ENCODE measurements around the gene ERG. TPM values are rescaled to one million over a fixed set of nuclear protein-coding genes. Genes with fewer than 3 reads are reported as not detected.
A peak's percentile ranks its signal among the peaks of the same experiment; 100 is the strongest.

ERG gene
- total and polyA plus RNA-seq, 4 donors = 3.3 to 6.0 (median 4.1) TPM

DNA sequence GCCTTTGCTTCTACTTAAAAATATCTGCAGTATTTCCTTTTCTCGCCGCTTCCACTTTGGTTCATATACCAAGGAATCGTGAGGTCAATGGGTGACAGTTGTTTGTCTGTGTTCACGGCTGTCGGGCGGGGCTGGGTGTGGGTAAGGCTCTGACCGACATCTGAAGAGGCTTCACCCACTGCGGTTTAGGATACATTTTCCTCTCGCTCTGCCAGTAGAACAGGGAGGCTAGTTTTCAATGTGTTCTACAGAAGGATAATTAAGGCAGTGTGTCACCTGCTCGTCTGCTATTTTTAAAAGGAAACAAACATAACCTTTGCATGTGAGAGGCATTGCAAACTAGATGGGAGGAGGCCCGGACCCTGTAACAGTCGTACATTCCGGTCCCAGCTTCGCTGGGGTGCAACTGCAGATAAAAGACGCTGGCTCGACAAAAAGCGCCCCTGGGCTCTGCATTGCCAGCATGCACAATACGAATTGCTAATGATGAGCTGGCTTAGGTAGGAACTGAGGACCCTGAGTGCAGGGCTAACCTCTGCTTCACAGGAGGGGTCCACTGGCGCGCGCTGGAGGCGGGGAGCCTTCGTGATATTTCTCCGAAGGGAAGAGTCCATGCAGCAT lies 8.5 kb upstream of the ERG start:
- H3K9ac ChIP-seq (ENCODE audit: low read depth in 1 of 2, low read length in 2 of 2) = no peak overlapping the region
- no peaks in the 10 kb centered on the region for H3K9me3 ChIP-seq (ENCODE audit: control insufficient read depth in 4 of 4, low read length in 3 of 4)
- no peaks in the 10 kb centered on the region for H3K36me3 ChIP-seq (ENCODE audit: control insufficient read depth in 4 of 4, insufficient read depth in 3 of 4, low read depth in 1 of 4, low read length in 3 of 4)
- TF ChIP-seq NR2F2 (IDR thresholded peaks at IDR 0.05) = peak; percentile 38
- TF ChIP-seq, protein P1, sequence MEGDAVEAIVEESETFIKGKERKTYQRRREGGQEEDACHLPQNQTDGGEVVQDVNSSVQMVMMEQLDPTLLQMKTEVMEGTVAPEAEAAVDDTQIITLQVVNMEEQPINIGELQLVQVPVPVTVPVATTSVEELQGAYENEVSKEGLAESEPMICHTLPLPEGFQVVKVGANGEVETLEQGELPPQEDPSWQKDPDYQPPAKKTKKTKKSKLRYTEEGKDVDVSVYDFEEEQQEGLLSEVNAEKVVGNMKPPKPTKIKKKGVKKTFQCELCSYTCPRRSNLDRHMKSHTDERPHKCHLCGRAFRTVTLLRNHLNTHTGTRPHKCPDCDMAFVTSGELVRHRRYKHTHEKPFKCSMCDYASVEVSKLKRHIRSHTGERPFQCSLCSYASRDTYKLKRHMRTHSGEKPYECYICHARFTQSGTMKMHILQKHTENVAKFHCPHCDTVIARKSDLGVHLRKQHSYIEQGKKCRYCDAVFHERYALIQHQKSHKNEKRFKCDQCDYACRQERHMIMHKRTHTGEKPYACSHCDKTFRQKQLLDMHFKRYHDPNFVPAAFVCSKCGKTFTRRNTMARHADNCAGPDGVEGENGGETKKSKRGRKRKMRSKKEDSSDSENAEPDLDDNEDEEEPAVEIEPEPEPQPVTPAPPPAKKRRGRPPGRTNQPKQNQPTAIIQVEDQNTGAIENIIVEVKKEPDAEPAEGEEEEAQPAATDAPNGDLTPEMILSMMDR (IDR thresholded peaks at IDR 0.05; ENCODE audit: low read depth, low read length, missing input control) = no peak
- WGBS = 42% methylated on average over 24 of the region's 24 CpGs
- peaks cover 0 to 6% (median 2%) of the 10 kb centered on the region in 4 donors for H3K27me3 ChIP-seq (ENCODE audit: control insufficient read depth in 4 of 4, insufficient read depth in 4 of 4, low read length in 3 of 4)
- no peak overlapping the region for H3K4me3 ChIP-seq (ENCODE audit: low read depth in 1 of 3, low read length in 3 of 3)
- H3K27ac ChIP-seq (ENCODE audit: low read depth in 1 of 2, low read length in 2 of 2) = no peak overlapping the region
- DNase-seq (ENCODE audit: low spot score) = no peak
- H3K4me1 ChIP-seq (ENCODE audit: control insufficient read depth in 4 of 4, insufficient read depth in 4 of 4, low read length in 3 of 4) = no peaks in the 10 kb centered on the region

DNA sequence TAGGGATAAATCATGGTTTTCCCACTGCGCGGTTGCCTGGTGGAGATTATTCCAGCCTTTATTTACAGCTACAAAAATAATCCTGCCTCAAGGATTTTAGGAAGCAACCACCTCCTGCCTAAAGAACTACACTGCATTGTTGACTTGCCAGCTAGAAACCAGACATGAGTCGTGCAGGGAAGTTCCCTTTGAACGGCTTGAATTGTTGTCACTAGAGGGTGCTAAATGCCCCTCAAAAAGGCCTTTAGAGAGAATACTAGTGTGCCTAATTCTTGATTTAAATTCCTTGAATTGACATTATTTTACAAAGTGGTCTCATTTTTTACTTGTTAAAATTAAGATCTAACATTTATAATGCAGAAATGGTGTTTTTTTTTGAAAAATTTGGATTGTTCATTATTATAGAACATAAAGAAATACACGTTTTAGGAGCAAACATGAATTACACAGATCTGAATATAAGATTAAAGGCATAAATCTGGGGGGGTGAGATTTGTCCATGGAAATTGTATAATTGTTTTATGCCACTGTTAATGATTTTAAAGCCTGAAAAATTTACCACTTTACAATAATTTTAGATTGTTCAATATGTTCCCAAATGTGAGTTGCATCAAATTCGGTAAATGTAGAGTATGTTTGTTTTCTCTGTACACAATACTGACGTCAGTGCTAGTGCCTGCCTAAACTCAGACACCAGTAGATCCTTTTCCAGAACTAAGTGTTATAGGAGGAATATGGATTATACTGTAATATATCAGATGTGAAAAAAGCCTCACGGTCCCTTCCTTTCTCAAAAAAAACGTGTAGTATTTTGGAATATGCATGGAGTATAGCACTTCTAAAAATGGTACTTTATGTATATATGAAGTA lies 7.6 kb upstream of the ERG start:
- Histone ChIP-seq H3K9me3 (ENCODE audit: control insufficient read depth in 4 of 4, low read length in 3 of 4) (no peaks in the 10 kb centered on the region), H3K4me3 (ENCODE audit: low read depth in 1 of 3, low read length in 3 of 3) (no peak overlapping the region), H3K27ac (ENCODE audit: low read depth in 1 of 2, low read length in 2 of 2) (no peak overlapping the region), H3K9ac (ENCODE audit: low read depth in 1 of 2, low read length in 2 of 2) (no peak overlapping the region), H3K27me3 (ENCODE audit: control insufficient read depth in 4 of 4, insufficient read depth in 4 of 4, low read length in 3 of 4) (peaks cover 0 to 9% (median 2%) of the 10 kb centered on the region in 4 donors), H3K4me1 (ENCODE audit: control insufficient read depth in 4 of 4, insufficient read depth in 4 of 4, low read length in 3 of 4) (no peaks in the 10 kb centered on the region), H3K36me3 (ENCODE audit: control insufficient read depth in 4 of 4, insufficient read depth in 3 of 4, low read depth in 1 of 4, low read length in 3 of 4) (no peaks in the 10 kb centered on the region)
- 30% methylated on average over 9 of the region's 9 CpGs for WGBS
- TF ChIP-seq, protein P1 (IDR thresholded peaks at IDR 0.05; ENCODE audit: low read depth, low read length, missing input control) = peak; percentile 66
- TF ChIP-seq RXRA (IDR thresholded peaks at IDR 0.05) (no peak), RAD21 (IDR thresholded peaks at IDR 0.05) (peak; percentile 89 to 92)
- DNase-seq (ENCODE audit: low spot score) = no peak

DNA sequence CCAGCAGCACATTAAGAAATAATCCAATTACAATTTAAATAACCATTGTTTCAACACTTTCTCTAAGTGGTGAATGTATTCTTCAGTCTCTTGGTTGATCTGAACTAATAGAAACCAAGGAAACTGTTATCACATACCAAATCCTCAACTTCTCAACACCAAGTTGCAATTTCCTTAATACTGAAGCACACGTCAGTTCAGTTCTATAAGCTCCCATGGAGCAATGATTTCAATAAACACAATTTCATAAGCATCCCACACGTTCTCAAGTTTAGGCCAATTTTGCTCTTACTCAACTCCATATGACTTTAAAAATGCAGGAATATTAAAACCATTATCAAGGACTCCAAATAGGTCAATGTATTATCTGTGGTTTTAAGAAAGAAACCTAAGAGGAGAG lies 5.8 kb upstream of the ERG start:
- no peaks in the 10 kb centered on the region for H3K36me3 ChIP-seq (ENCODE audit: control insufficient read depth in 4 of 4, insufficient read depth in 3 of 4, low read depth in 1 of 4, low read length in 3 of 4)
- H3K4me1 ChIP-seq (ENCODE audit: control insufficient read depth in 4 of 4, insufficient read depth in 4 of 4, low read length in 3 of 4) = no peaks in the 10 kb centered on the region
- H3K9ac ChIP-seq (ENCODE audit: low read depth in 1 of 2, low read length in 2 of 2) = no peak overlapping the region
- DNase-seq (ENCODE audit: low spot score) = no peak
- no peak overlapping the region for H3K4me3 ChIP-seq (ENCODE audit: low read depth in 1 of 3, low read length in 3 of 3)
- TF ChIP-seq RXRA (IDR thresholded peaks at IDR 0.05) = no peak
- WGBS = 67% methylated on average over 2 of the region's 2 CpGs
- H3K27me3 ChIP-seq (ENCODE audit: control insufficient read depth in 4 of 4, insufficient read depth in 4 of 4, low read length in 3 of 4) = peaks cover 0 to 9% (median 2%) of the 10 kb centered on the region in 4 donors
- no peaks in the 10 kb centered on the region for H3K9me3 ChIP-seq (ENCODE audit: control insufficient read depth in 4 of 4, low read length in 3 of 4)
- H3K27ac ChIP-seq (ENCODE audit: low read depth in 1 of 2, low read length in 2 of 2) = no peak overlapping the region

DNA sequence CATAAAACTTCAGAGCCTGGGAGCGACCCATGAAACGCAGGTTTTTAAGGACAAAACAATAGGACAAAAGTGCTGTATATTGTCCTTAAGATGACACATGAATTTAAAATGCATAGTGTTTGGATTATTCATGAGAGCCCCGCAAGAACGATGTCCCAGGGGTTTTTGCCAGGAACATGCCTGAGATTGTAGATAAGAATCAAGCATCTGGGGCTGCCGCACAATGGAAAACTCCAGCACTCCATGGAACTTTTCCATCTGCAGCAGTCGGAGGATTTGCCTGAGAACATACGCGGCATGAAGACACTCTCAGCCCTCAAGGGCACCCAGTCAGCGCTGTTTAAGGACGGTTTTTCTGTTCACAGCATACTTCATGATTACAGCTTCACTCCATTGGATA lies 5.3 kb upstream of the ERG start:
- DNase-seq (ENCODE audit: low spot score) = no peak
- TF ChIP-seq, protein P2, sequence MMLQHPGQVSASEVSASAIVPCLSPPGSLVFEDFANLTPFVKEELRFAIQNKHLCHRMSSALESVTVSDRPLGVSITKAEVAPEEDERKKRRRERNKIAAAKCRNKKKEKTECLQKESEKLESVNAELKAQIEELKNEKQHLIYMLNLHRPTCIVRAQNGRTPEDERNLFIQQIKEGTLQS (IDR thresholded peaks at IDR 0.05) = no peak
- Histone ChIP-seq H3K4me1 (ENCODE audit: control insufficient read depth in 4 of 4, insufficient read depth in 4 of 4, low read length in 3 of 4) (no peaks in the 10 kb centered on the region), H3K36me3 (ENCODE audit: control insufficient read depth in 4 of 4, insufficient read depth in 3 of 4, low read depth in 1 of 4, low read length in 3 of 4) (no peaks in the 10 kb centered on the region), H3K27me3 (ENCODE audit: control insufficient read depth in 4 of 4, insufficient read depth in 4 of 4, low read length in 3 of 4) (peaks cover 0 to 9% (median 2%) of the 10 kb centered on the region in 4 donors), H3K9me3 (ENCODE audit: control insufficient read depth in 4 of 4, low read length in 3 of 4) (no peaks in the 10 kb centered on the region), H3K9ac (ENCODE audit: low read depth in 1 of 2, low read length in 2 of 2) (no peak overlapping the region), H3K4me3 (ENCODE audit: low read depth in 1 of 3, low read length in 3 of 3) (no peak overlapping the region), H3K27ac (ENCODE audit: low read depth in 1 of 2, low read length in 2 of 2) (no peak overlapping the region)
- 76% methylated on average over 10 of the region's 10 CpGs for WGBS
